ENCODE data around the gene DERA. TPM values are rescaled to one million over a fixed set of nuclear protein-coding genes. Genes with fewer than 3 reads are reported as not detected.
A peak's percentile ranks its signal among the peaks of the same experiment; 100 is the strongest.
"Not testable (repeated sequence)": the region's sequence is repeated elsewhere in the genome, so short reads cannot be mapped to it uniquely, and the experiment has no call there.

The DERA gene
- polyA plus RNA-seq (ENCODE audit: insufficient read depth in 1 of 5, insufficient read length in 5 of 5, low replicate concordance in 1 of 5): 10 to 100 TPM; 26.2 to 36.0 (median 30.4) TPM
- long read RNA-seq, donor 1, transcript DERA-201 (9 exons, 1,705 nt): major isoform, 17 of 39 reads
- long read RNA-seq, donor 1, partial matches to known transcripts: 21 of 39 reads
- long read RNA-seq, donor 1, other reads (novel, unspliced or antisense): 0 of 39 reads
- long read RNA-seq, donor 2, transcript DERA-201 (9 exons, 1,705 nt): major isoform, 6 of 8 reads
- long read RNA-seq, donor 2, partial matches to known transcripts: 0 of 8 reads
- long read RNA-seq, donor 2, other reads (novel, unspliced or antisense): 0 of 8 reads
- long read RNA-seq, donor 3, transcript DERA-201 (9 exons, 1,705 nt): major isoform, 12 of 18 reads
- long read RNA-seq, donor 3, partial matches to known transcripts: 6 of 18 reads
- long read RNA-seq, donor 3, other reads (novel, unspliced or antisense): 0 of 18 reads
- long read RNA-seq, donor 4, partial matches to known transcripts: 0 of 4 reads
- long read RNA-seq, donor 4, other reads (novel, unspliced or antisense): 0 of 4 reads
- long read RNA-seq, donor 5, transcript DERA-201 (9 exons, 1,705 nt): major isoform, 7 of 13 reads
- long read RNA-seq, donor 5, partial matches to known transcripts: 5 of 13 reads
- long read RNA-seq, donor 5, other reads (novel, unspliced or antisense): 0 of 13 reads
- long read RNA-seq, donor 6, transcript DERA-201 (9 exons, 1,705 nt): major isoform, 12 of 18 reads
- long read RNA-seq, donor 6, partial matches to known transcripts: 6 of 18 reads
- long read RNA-seq, donor 6, other reads (novel, unspliced or antisense): 0 of 18 reads
- long read RNA-seq, donor 7, transcript DERA-201 (9 exons, 1,705 nt): major isoform, 7 of 7 reads
- long read RNA-seq, donor 7, partial matches to known transcripts: 0 of 7 reads
- long read RNA-seq, donor 7, other reads (novel, unspliced or antisense): 0 of 7 reads
- long read RNA-seq, donor 8, transcript DERA-201 (9 exons, 1,705 nt): major isoform, 5 of 5 reads
- long read RNA-seq, donor 8, partial matches to known transcripts: 0 of 5 reads
- long read RNA-seq, donor 8, other reads (novel, unspliced or antisense): 0 of 5 reads

DNA sequence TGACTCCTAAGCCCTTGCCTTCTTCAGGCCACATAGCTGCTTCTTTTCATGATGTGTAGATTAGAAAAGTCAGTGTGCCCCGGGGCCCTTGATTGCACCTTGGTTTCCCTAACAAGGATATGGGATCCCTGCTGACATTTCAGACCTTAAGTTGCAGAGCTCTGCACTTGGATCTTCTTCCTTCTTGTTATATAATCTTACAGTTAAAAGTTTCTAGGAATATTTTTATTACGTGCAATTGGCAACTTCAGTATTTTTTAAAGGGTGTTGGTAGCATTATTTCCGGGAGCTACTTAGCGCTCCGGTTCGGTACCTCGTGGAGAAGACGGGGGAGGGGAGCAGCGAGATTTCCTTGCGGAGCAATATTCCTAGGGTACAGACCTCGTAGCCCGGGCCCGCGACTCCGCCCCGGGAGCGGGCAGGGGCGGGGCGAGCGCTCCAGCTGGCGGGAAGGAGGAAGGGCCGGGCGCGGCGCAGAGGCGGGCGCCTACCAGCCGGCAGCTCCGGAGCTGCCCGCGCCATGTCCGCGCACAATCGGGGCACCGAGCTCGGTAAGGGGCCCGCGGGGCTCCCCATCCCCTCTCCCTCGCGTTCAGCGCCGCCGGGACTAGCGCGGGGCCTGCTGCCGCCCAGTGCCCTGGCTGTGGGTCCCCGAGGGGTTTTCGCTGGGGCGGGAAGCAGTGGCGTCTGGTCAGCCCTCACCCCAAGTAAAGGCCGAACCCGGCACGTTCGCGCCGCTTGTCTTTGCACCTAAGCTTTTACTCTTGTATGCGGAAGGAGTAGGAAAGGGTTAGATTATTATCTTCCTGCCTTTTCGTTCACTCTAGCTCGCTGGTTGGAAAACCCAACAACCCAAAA, at the start of gene DERA:
Gene DERA, plus strand, starts transcription at position 469 of the 858 bp plus-strand sequence. Its CDS starts 52 bp downstream, at position 521.
- peak; percentile 69 to 75 for DNase-seq

DNA sequence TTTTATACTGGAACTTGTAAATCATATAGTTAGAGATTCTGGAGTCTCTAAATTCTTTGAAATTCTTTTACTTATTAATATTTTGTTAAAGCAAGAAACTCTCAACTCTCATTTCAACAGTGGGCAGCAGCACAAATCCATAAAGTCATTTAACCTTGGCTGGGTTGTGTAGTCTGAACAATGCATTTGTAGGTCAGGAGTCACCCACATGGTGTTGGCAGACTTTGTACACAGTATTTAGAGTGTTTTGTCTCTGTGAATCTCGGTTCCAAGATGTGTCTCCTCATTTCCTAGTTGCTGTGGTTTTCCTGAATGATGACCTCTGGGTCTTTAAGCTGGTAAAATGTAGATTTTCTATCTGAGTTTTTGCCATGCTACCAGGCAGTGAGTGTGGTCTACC, 49.7 kb upstream of the DERA start:
- no peak for DNase-seq

DNA sequence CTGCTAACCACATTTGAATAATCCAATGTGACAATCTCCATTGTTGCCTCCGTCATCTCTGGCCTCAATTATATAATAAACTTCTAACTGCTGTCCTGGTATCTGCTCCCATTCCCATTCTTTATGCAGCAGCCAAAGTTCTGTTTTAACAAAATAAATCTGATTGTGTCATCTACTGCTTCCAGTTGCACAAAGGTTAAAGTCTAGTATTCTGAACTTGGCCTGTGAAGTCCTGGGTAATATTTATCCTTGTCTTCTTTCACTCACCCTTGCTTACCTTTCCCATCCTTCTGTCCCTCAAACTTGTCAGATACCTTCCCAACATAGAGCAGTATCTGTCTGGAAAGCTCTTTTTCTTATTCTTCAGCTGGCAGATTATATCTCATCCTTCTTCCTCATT, 48.3 kb upstream of the DERA start:
- no peak for DNase-seq

- DNase-seq: no peak
Observed at GRCh38 chr12:15863372-15863771, 47.8 kb upstream of the DERA start.

- no peak for DNase-seq
Observed at GRCh38 chr12:15863984-15864383, 47.1 kb upstream of the DERA start.

- no peak for DNase-seq
Observed at GRCh38 chr12:15868186-15868585, 42.9 kb upstream of the DERA start.

- DNase-seq: no peak
Observed at GRCh38 chr12:15873556-15873955, 37.6 kb upstream of the DERA start.

DNA sequence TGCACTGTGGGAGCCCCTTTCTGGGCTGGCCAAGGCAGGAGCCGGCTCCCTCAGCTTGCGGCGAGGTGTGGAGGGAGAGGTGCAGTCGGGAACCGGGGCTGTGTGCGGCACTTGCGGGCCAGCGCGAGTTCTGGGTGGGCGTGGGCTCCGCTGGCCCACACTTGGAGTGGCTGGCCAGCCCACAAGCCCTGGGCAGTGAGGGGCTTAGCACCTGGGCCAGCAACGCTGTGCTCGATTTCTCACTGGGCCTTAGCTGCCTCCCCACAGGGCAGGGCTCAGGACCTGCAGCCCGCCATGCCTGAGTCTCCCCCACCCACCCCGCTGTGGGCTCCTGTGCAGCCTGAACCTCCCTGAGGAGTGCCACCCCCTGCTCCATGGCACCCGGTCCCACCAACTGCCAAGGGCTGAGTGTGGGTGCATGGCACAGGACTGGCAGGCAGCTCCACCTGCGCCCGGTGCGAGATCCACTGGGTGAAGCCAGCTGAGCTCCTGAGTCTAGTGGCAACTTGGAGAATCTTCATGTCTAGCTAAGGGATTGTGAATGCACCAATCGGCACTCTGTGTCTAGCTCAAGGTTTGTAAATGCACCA, 36.5 kb upstream of the DERA start:
- not testable (repeated sequence) for DNase-seq

GRCh38 chr12:15875863-15876262, 35.3 kb upstream of the DERA start:
- DNase-seq: no peak

GRCh38 chr12:15879413-15879812, 31.7 kb upstream of the DERA start:
- no peak for DNase-seq

- DNase-seq: no peak
Observed at GRCh38 chr12:15880721-15881120, 30.4 kb upstream of the DERA start.

DNA sequence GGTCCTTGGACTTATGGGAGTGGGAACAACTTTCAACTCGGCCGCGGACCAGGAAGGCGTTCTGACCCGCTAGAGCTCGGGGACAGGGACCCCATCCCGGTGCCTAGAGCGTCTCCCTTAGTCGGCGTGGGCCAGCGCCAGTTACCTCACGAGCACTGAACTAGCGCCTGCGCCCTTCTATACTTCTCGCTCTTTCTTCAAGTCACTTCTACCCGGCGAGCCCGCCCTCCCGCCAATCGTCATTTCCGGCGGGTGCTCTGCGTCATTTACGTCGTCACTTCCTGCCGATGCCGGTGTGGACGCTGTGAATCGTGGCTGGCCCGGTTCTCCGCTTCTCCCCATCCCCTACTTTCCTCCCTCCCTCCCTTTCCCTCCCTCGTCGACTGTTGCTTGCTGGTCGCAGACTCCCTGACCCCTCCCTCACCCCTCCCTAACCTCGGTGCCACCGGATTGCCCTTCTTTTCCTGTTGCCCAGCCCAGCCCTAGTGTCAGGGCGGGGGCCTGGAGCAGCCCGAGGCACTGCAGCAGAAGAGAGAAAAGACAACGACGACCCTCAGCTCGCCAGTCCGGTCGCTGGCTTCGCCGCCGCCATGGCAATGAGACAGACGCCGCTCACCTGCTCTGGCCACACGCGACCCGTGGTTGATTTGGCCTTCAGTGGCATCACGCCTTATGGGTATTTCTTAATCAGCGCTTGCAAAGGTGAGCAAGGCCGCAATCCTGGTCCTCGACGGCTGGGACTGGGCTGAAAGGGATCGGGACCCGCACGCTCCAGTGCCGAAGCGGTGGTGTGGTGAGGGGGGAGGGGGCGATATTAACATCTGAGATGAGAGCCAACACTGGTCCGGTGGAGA, 28.8 kb upstream of the DERA start, which contains the start of gene STRAP:
Gene STRAP, plus strand, starts transcription at position 270 of the 854 bp plus-strand sequence. Its CDS starts 321 bp downstream, at position 591.
- DNase-seq: peak; percentile 95 to 96

DNA sequence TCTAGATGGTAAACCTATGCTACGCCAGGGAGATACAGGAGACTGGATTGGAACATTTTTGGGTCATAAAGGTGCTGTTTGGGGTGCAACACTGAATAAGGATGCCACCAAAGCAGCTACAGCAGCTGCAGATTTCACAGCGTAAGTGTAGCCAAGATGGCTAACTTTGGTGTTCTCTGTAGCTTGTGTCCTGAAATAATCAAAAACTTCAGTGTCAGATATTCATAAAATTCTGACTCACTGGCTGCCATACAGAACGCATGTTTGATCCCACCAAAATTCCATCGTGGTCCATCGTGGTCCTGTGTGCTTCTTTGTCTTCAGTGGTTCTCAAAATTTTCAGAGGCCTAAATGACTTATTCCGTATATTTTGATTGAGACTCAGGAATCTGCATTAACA, 27.6 kb upstream of the DERA start:
- DNase-seq: no peak

DNA sequence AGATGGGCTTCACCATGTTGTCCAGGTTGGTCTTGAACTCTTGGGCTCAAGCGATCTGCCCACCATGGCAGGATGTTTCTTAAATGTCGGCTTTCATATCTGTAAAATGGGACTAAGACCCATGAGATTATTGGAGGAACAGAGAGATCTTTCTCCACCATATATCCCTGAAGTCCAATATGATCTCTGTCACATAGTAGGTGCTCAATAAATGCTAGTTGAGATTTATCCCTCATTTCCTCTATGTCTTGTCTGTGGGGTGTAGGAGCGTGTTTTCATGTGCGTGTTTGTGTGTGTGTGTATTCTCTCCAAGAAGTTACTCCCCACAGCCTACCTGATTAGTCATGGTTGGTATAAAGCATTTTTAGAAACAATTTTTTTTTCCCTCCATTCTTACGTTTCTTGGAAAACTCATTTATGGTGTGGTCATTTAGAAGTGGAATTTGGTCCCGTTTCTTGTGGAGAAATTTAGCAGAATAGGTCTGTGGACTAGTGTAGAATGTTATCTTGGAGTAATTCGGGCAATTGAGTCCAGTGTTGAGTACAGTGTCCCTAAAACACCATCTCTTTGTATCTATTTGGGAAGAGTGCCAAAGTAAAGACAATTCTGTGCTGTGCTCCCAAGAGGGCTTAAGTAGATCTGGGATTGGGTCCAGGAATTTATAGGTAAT, 24.6 kb upstream of the DERA start:
- no peak for DNase-seq

GRCh38 chr12:15887043-15887817, 23.9 kb upstream of the DERA start:
- no peak for DNase-seq

GRCh38 chr12:15892645-15893259, 18.4 kb upstream of the DERA start:
- no peak for DNase-seq

GRCh38 chr12:15893260-15893659, 17.9 kb upstream of the DERA start:
- DNase-seq: no peak

DNA sequence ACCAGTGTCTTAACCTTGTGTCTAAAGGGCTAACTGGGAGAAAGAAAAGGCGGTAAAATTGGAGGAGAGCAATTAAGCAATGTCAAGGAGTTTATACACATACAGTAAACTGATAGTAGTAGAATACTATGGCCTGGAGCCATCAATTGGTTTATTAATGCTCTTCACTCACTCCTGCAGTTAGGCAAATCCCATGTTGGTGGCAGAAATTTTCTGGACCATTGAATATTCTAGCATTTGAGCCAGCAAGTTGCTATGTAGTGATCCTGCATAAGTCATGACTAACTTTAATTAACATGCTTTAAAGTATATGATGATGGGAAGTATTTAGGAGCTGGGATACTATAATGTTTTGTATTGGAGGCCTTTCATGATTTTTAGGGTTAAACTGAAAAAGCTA, 14.3 kb upstream of the DERA start:
- no peak for DNase-seq
